Spleen (tissue), 7 donors: ENCODE results near the gene USP34.

Experiments
- POLR2A ChIP-seq, 3 donors: fragments of 450-650 bp; IDR thresholded peaks; one replicate each; pipeline ENCODE4 v1.5.1; 2017; ENCODE audit warnings: antibody characterized with exemption in 3 of 3, mild to moderate bottlenecking in 1 of 3
- POLR2AphosphoS5 ChIP-seq, 3 donors: sonication (generic); formaldehyde crosslinking; IDR thresholded peaks; one replicate each; pipeline ENCODE4 v1.5.1; 2017; ENCODE audit warnings: antibody characterized with exemption in 3 of 3
- TF ChIP-seq, protein P1 (sequence below), 11 experiments: fragments of 200-600 bp in 7 of 11; fragments of 450-650 bp in 4 of 11; sonication (generic) in 4 of 11; IDR thresholded peaks in 8 of 11; conservative IDR thresholded peaks in 3 of 11; 1 replicate in 7 of 11; 2 replicates in 4 of 11; pipeline versions ENCODE4 v1.4.0 to v1.8.0; 2016 to 2021; ENCODE audit warnings: antibody characterized with exemption in 11 of 11, inconsistent platforms in 4 of 11, mild to moderate bottlenecking in 1 of 11
- donor health status: DM: no; HTN: no; CAD: no; lungs with moderate emphysema.
- donor health status: DM: no; HTN: no; CAD: no.
- donor health status: DM: no; HTN: no; CAD: no.

GRCh38 chr2:61432990-61433389 lies 37.9 kb downstream of the USP34 start:
- no peak for TF ChIP-seq POLR2AphosphoS5 (IDR thresholded peaks at IDR 0.05)
- TF ChIP-seq, protein P1, sequence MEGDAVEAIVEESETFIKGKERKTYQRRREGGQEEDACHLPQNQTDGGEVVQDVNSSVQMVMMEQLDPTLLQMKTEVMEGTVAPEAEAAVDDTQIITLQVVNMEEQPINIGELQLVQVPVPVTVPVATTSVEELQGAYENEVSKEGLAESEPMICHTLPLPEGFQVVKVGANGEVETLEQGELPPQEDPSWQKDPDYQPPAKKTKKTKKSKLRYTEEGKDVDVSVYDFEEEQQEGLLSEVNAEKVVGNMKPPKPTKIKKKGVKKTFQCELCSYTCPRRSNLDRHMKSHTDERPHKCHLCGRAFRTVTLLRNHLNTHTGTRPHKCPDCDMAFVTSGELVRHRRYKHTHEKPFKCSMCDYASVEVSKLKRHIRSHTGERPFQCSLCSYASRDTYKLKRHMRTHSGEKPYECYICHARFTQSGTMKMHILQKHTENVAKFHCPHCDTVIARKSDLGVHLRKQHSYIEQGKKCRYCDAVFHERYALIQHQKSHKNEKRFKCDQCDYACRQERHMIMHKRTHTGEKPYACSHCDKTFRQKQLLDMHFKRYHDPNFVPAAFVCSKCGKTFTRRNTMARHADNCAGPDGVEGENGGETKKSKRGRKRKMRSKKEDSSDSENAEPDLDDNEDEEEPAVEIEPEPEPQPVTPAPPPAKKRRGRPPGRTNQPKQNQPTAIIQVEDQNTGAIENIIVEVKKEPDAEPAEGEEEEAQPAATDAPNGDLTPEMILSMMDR (IDR thresholded peaks at IDR 0.05 in 8 of 11, conservative IDR thresholded peaks at IDR 0.05 in 3 of 11), result no peak
- TF ChIP-seq POLR2A (IDR thresholded peaks at IDR 0.05), result no peak
